Hepatocyte (in vitro differentiated cells): ENCODE data around the gene AIFM3. TPM values are rescaled to one million over a fixed set of nuclear protein-coding genes. Genes with fewer than 3 reads are reported as not detected.

Experiments
- DNase-seq: peaks from one replicate; pipeline ENCODE4 v3.0.0-alpha.2; 2016; ENCODE audit warnings: low spot score
- H2AFZ ChIP-seq: fragments of 200-600 bp; sonication (generic); 2 replicates; pipeline ENCODE4 v1.6.0; 2016; ENCODE audit warnings: antibody characterized with exemption, mild to moderate bottlenecking
- H3K27ac ChIP-seq: fragments of 200-600 bp; sonication (generic); 2 replicates; pipeline ENCODE4 v1.5.1; 2016; ENCODE audit warnings: mild to moderate bottlenecking
- H3K27me3 ChIP-seq: fragments of 200-600 bp; sonication (generic); 2 replicates; pipeline ENCODE4 v1.6.1; 2016
- H3K36me3 ChIP-seq: fragments of 200-600 bp; sonication (generic); replicated peaks from 2 replicates; pipeline ENCODE4 v1.5.1; 2016; ENCODE audit warnings: low read depth; ENCODE audit not compliant: insufficient read depth
- H3K4me1 ChIP-seq: fragments of 200-600 bp; sonication (generic); 2 replicates; pipeline ENCODE4 v1.5.1; 2016; ENCODE audit warnings: mild to moderate bottlenecking, moderate library complexity; ENCODE audit not compliant: insufficient read depth
- H3K4me2 ChIP-seq: fragments of 200-600 bp; sonication (generic); 2 replicates; pipeline ENCODE4 v1.6.0; 2016
- H3K4me3 ChIP-seq: fragments of 200-600 bp; sonication (generic); 2 replicates; pipeline ENCODE4 v1.5.1; 2016; ENCODE audit warnings: mild to moderate bottlenecking
- H3K79me2 ChIP-seq: fragments of 200-600 bp; sonication (generic); 2 replicates; pipeline ENCODE4 v1.6.0; 2017; ENCODE audit warnings: mild to moderate bottlenecking
- H3K9me2 ChIP-seq: fragments of 200-600 bp; sonication (generic); replicated peaks from 2 replicates; pipeline ENCODE4 v1.6.0; 2017; ENCODE audit warnings: mild to moderate bottlenecking; ENCODE audit not compliant: insufficient read depth
- H3K9me3 ChIP-seq: fragments of 200-600 bp; sonication (generic); 2 replicates; pipeline ENCODE4 v1.5.1; 2016; ENCODE audit warnings: low read depth, mild to moderate bottlenecking
- H4K20me1 ChIP-seq: fragments of 200-600 bp; sonication (generic); 2 replicates; pipeline ENCODE4 v1.6.0; 2016; ENCODE audit warnings: mild to moderate bottlenecking; ENCODE audit not compliant: insufficient read depth, poor library complexity, severe bottlenecking
- CTCF ChIP-seq: fragments of 200-600 bp; sonication (generic); IDR thresholded peaks from 2 replicates; pipeline ENCODE4 v1.5.1; 2016; ENCODE audit warnings: antibody characterized with exemption, mild to moderate bottlenecking; ENCODE audit not compliant: poor library complexity
- EZH2 ChIP-seq: fragments of 200-600 bp; sonication (generic); IDR thresholded peaks from 2 replicates; pipeline ENCODE4 v1.6.1; 2016; ENCODE audit warnings: antibody characterized with exemption, mild to moderate bottlenecking, borderline replicate concordance
- EZH2phosphoT487 ChIP-seq: fragments of 200-600 bp; sonication (generic); IDR thresholded peaks from one replicate; pipeline ENCODE4 v1.6.1; 2018; ENCODE audit warnings: antibody characterized with exemption, mild to moderate bottlenecking, low read depth, moderate library complexity; ENCODE audit not compliant: unreplicated experiment, severe bottlenecking
- WGBS: methylation state at CpG from one replicate; pipeline ENCODE4 v1.1.6; 2016; ENCODE audit warnings: low lambda C conversion rate; ENCODE audit errors: missing lambda C conversion rate; 5-methylcytosine and 5-hydroxymethylcytosine counted together
- polyA plus RNA-seq: library from polyadenylated mRNA; unstranded; fragments of >200 nt; fragmentation: Nextera tagmentation; extraction: Ambion mirVana; gene quantifications from 2 replicates; pipeline ENCODE4 v1.2.1, GENCODE V29; 2016
- total RNA-seq: library from RNA; depleted of rRNA; stranded (reverse); fragments of >200 nt; gene quantifications from 2 replicates; pipeline ENCODE4 v1.2.3, GENCODE V29; 2014

AIFM3 gene
- total and polyA plus RNA-seq, 2 experiments from 2014 or later, result 1.7 to 3.1 TPM

GRCh38 chr22:20993304-20994127 is 26.5 kb downstream of the AIFM3 start:
- H3K36me3 ChIP-seq, result no peaks in the 10 kb centered on the region

DNA sequence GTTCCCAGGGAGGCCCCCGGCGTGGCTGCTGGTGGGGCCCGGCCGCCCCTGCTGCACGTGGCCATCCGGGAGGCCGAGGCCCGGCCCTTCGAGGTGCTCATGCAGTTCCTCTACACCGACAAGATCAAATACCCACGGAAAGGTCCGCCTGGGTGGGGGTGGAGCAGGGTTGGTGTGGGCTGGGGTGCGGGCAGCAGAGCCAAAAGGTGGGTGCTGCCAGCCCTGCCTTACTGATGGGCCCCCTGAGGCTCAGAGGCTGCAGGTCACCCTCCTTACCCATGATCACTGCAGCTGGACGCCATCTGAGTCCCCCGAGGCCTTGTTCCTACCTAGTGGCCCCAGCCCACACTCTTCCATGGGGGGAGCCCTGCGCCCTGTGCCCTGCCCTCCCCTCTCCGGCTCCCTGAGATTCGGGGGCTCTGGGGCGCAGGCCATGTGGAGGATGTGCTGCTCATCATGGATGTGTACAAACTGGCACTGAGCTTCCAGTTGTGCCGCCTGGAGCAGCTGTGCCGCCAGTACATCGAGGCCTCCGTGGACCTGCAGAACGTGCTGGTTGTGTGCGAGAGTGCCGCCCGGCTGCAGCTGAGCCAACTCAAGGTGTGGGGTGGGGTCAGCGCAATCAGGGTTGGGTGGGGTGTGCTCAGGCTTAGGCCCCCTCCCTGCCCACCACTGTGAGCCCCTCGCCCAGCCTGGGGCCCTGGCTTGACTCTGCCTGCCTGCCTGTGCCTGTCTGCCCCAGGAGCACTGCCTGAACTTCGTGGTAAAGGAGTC is 27.3 kb downstream of the AIFM3 start:
- no peaks in the 10 kb centered on the region for H3K4me1 ChIP-seq
- no peak for TF ChIP-seq EZH2
- no peak for TF ChIP-seq EZH2phosphoT487
- TF ChIP-seq CTCF, result no peak
- no peak overlapping the region for H3K27ac ChIP-seq
- H3K36me3 ChIP-seq, result no peaks in the 10 kb centered on the region
- no peaks in the 10 kb centered on the region for H3K9me2 ChIP-seq
- no peak overlapping the region for H3K4me3 ChIP-seq
- no peak for DNase-seq
- H3K27me3 ChIP-seq, result no peaks in the 10 kb centered on the region
- no peak overlapping the region for H2AFZ ChIP-seq
- no peaks in the 10 kb centered on the region for H3K9me3 ChIP-seq
- H3K79me2 ChIP-seq, result no peaks in the 10 kb centered on the region
- H4K20me1 ChIP-seq, result no peaks in the 10 kb centered on the region
- WGBS, result 93% methylated on average over 25 of the region's 30 CpGs
- H3K4me2 ChIP-seq, result no peak overlapping the region

More at GRCh38 chr22:20993304-20994127, 26.5 kb downstream of the AIFM3 start:
- H3K79me2 ChIP-seq, result no peaks in the 10 kb centered on the region
- no peaks in the 10 kb centered on the region for H3K9me2 ChIP-seq
- H3K27me3 ChIP-seq, result no peaks in the 10 kb centered on the region
- no peak overlapping the region for H3K4me2 ChIP-seq
- H3K4me3 ChIP-seq, result no peak overlapping the region
- no peaks in the 10 kb centered on the region for H4K20me1 ChIP-seq
- H3K27ac ChIP-seq, result no peak overlapping the region
- no peaks in the 10 kb centered on the region for H3K4me1 ChIP-seq
- no peak overlapping the region for H2AFZ ChIP-seq
- H3K9me3 ChIP-seq, result no peaks in the 10 kb centered on the region
- WGBS, result 97% methylated on average over 29 of the region's 29 CpGs
- TF ChIP-seq CTCF (no peak), EZH2 (no peak), EZH2phosphoT487 (no peak)
- DNase-seq, result no peak

DNA sequence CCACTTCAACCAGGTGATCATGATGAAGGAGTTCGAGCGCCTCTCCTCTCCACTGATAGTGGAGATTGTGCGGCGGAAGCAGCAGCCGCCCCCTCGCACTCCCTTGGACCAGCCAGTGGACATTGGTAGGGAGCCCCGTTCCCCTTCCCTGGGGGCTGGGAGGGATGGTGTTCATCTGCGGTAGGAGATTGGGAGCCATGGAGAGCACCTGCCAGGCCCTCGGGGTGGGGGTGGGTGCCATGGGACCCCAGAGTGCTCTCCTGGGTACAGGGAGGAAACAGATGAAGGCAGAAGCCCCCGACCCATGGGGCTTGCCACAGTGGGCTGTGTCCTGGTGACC is 27.8 kb downstream of the AIFM3 start:
- no peak overlapping the region for H3K4me2 ChIP-seq
- no peaks in the 10 kb centered on the region for H3K9me3 ChIP-seq
- H3K9me2 ChIP-seq, result no peaks in the 10 kb centered on the region
- H3K27me3 ChIP-seq, result no peaks in the 10 kb centered on the region
- H3K4me1 ChIP-seq, result no peaks in the 10 kb centered on the region
- no peak overlapping the region for H3K27ac ChIP-seq
- H2AFZ ChIP-seq, result no peak overlapping the region
- H4K20me1 ChIP-seq, result no peaks in the 10 kb centered on the region
- H3K4me3 ChIP-seq, result no peak overlapping the region
- WGBS, result 96% methylated on average over 10 of the region's 10 CpGs
- H3K36me3 ChIP-seq, result no peaks in the 10 kb centered on the region
- H3K79me2 ChIP-seq, result peaks cover 5% of the 10 kb centered on the region
- DNase-seq, result no peak
- TF ChIP-seq EZH2 (no peak), EZH2phosphoT487 (no peak), CTCF (no peak)
